ENCODE data around the gene DPYD. TPM values are rescaled to one million over a fixed set of nuclear protein-coding genes. Genes with fewer than 3 reads are reported as not detected.

The DPYD gene
- total and polyA plus RNA-seq, 9 of the 15 experiments (the other 6 are each of a cell fraction or from before 2014, with no cell fraction given) = 0.03 to 0.25 (median 0.08) TPM; not detected in 2

- TF ChIP-seq TSHZ1 (CRISPR knock-in tag; IDR thresholded peaks at IDR 0.05) (no peak), HMG20B (CRISPR knock-in tag; IDR thresholded peaks at IDR 0.05) (no peak)
Measured at GRCh38 chr1:97209381-97209957, 711.4 kb downstream of the DPYD start (continued).

- FAIRE-seq = no peak
- intact Hi-C loops (cut with micrococcal nuclease) (no loop called here), in situ Hi-C loops (cut with MboI) (no loop called here)
- no peak overlapping the region for H3K27ac ChIP-seq (ENCODE audit: extremely low read depth, low read depth, low read length)
- ATAC-seq = no peak
- H3K9me1 ChIP-seq (ENCODE audit: control insufficient read depth, insufficient read depth, low read length) = no peaks in the 10 kb centered on the region
- H3K79me2 ChIP-seq (ENCODE audit: control insufficient read depth, insufficient read depth, low read length) = no peaks in the 10 kb centered on the region
- no peak overlapping the region for H3K4me2 ChIP-seq (ENCODE audit: insufficient read depth, low read length)
- H2AFZ ChIP-seq (ENCODE audit: low read depth, low read length) = no peak overlapping the region
- H4K20me1 ChIP-seq (replicated peaks; ENCODE audit: control insufficient read depth, insufficient read depth, low read length) = no peaks in the 10 kb centered on the region
- ChIA-PET CTCF (ENCODE audit: low intra/inter-chr PET ratio) (no interaction called here), POLR2A (no interaction called here)
- DNase-seq (ENCODE audit: extremely low read depth in 1 of 4, low spot score in 3 of 4) = no peak
- no peaks in the 10 kb centered on the region for H3K4me1 ChIP-seq (replicated peaks in 1 of 2; ENCODE audit: control insufficient read depth in 2 of 2, insufficient read depth in 2 of 2, low read length in 2 of 2)
- peak; percentile 39; the same call in 1 of the 2 replicates for TF ChIP-seq ZNF512 (tag; IDR thresholded peaks at IDR 0.05)
- no peak for TF ChIP-seq TEAD1 (CRISPR knock-in tag; IDR thresholded peaks at IDR 0.05)
- H3K36me3 ChIP-seq (ENCODE audit: control insufficient read depth, insufficient read depth, low read length) = no peaks in the 10 kb centered on the region
- BruUV-seq (replicated peaks) = no TSS peak
- no peak overlapping the region for H3K4me3 ChIP-seq
- no peak overlapping the region for H3K9ac ChIP-seq (ENCODE audit: insufficient read depth in 1 of 2, low read depth in 2 of 2, low read length in 2 of 2)
- H3K9me3 ChIP-seq (replicated peaks; ENCODE audit: control insufficient read depth, insufficient read depth, low read depth, low read length) = 0 out of 2 replicates have a peak, but pooled peaks cover 2% of the 10 kb centered on the region
- H3K27me3 ChIP-seq (ENCODE audit: control insufficient read depth in 2 of 2, insufficient read depth in 2 of 2, low read length in 2 of 2) = no peaks in the 10 kb centered on the region
Measured at GRCh38 chr1:97207868-97208267, 713.0 kb downstream of the DPYD start.
